VCaP (cell line): Measurements from ENCODE around the gene ZNF3.

ENCODE experiments used
- H3K27ac ChIP-seq: fragments of 450-650 bp; 2 replicates; pipeline ENCODE4 v1.5.1; 2017
- TF ChIP-seq, protein P1 (sequence below): fragments of 450-650 bp; conservative IDR thresholded peaks from 2 replicates; pipeline ENCODE4 v1.5.1; 2017; ENCODE audit warnings: mild to moderate bottlenecking, moderate library complexity

Gene ZNF3

DNA sequence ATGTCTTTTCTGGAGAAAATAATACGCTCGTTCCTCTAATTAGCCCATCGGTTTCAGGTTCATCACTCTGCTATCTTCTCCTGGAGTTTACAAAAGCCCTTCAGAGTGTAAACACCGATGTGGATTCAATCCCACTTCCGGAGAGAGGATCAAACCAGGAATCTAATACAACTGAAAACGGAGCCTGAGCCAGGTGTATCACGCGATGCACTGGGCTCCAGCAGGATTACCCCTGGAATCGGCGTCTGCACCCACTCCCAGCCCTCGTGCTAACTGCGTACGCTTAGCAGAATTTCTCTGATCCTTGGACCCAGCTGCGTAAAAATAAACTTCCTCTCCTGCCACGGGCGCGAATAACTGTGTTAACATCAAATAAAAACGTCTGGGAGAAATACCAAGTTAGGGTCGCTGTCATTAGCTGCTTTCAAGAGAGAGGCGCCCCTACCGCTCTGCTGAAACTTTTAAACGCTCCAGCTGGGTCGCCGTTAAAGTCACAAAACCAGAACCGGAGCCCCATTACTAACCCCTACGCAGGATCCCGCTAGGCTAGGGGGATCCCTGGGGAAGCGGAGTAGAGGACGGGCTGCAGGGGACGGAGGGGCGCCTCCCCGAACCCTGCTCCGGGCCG is 502 bp downstream of the ZNF3 start:
- TF ChIP-seq, protein P1, sequence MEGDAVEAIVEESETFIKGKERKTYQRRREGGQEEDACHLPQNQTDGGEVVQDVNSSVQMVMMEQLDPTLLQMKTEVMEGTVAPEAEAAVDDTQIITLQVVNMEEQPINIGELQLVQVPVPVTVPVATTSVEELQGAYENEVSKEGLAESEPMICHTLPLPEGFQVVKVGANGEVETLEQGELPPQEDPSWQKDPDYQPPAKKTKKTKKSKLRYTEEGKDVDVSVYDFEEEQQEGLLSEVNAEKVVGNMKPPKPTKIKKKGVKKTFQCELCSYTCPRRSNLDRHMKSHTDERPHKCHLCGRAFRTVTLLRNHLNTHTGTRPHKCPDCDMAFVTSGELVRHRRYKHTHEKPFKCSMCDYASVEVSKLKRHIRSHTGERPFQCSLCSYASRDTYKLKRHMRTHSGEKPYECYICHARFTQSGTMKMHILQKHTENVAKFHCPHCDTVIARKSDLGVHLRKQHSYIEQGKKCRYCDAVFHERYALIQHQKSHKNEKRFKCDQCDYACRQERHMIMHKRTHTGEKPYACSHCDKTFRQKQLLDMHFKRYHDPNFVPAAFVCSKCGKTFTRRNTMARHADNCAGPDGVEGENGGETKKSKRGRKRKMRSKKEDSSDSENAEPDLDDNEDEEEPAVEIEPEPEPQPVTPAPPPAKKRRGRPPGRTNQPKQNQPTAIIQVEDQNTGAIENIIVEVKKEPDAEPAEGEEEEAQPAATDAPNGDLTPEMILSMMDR, result no peak
- peak overlapping the region; percentile 98 for H3K27ac ChIP-seq

DNA sequence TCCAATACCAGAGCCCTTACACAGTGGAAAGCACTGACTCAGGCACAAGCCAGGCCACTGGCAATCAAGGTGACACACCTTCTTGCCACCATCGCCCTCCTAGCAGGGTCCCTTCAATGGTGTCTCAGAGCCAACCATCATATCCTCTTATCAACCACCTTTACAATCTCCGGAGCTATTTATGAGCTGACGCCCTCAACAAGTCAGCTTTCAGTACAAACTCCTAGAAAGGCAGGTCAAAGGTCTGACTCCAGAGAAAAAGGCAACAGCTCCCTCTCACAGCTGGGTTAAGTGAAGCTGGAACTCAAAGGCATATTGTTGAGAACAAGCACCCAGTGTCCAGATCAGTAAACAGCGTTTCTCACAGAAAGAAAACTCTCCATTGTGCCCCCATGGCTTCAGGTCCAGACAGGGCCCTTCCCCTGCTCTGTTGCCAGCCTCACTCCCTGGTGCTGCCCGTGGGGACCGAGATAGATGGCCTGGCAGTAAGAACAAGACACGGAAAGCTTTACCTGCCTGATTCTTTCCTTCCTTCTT is 2.4 kb downstream of the ZNF3 start:
- peak overlapping the region; percentile 98; the same call in 1 of the 2 replicates for H3K27ac ChIP-seq
- TF ChIP-seq, protein P1, result no peak

DNA sequence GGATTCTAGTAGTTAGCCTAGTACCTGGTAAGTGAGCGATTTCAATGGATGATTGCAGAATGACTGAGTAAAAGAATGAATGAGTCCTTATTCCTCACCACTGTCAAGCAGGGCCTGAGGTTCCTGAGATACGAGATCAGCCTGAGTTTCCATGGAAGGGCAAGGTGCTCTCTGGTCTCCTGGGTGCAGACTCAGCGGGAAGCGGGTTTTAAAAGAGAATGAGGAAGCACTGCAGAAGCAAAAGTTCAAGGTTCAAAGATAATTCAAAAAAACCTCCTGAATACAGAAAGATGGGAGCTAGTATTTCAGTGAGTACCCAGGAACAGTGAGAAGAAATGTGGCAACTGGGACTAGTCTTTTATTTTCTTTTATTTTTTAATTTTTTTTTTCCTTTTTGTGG is 4.3 kb downstream of the ZNF3 start:
- TF ChIP-seq, protein P1, result no peak
- no peak overlapping the region for H3K27ac ChIP-seq

DNA sequence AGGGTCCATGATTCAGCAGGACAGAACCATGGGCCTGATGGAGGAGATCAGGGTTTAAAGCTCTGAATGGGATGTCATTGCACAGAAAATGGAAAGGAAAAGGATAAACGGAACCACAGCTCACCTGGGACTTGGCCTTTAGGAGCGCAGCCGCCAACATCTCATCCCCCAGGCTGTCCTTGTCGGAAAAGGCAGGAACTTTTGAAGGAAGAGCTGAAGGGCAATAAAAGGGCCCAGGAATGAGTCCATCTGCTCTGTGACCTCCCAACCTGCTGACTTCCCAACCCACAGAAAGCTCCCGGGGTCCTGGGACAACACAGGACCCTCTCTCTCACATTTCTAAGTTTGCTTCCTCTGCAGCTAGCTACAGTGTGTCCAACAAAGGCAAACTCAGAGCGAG is 6.1 kb downstream of the ZNF3 start:
- no peak overlapping the region for H3K27ac ChIP-seq
- TF ChIP-seq, protein P1, result no peak

DNA sequence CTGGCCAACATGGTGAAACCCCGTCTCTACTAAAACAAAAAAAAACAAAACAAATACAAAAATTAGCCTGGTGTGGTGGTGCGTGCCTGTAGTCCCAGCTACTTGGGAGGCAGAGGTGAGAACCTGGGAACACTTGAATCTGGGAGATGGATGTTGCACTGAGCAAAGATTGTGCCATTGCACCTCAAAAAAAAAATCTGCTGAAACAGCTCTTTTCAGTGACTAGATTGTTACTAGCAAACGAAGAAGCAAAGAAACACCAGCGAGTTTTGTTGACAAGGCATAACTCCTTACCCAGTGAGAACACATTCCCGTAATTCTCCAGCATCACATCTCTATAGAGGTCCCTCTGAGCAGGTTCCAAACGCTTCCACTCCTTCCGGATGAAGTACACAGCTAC is 6.7 kb downstream of the ZNF3 start:
- H3K27ac ChIP-seq, result no peak overlapping the region

DNA sequence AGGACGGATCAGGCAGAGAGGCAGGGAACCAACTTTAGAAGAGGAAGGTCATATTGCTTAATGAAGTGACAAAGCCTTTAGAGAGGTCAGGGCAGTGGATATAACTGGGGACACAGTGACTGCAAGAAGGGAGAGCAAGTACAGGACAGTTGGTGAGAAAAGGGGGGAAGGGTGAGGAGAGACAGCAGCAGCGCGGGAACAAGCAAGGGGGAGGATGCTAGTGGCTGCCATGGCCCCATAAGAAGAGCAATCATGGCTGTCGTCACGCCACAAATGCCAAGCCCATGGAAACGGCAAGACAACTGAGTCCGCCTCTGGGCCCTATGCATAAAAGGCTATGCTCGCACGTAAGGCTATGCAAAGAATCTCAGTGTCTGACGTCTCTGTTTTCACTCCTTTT is 9.1 kb downstream of the ZNF3 start:
- TF ChIP-seq, protein P1, result no peak

More for the DNA sequence above, 6.7 kb downstream of the ZNF3 start:
- TF ChIP-seq, protein P1, result no peak

DNA sequence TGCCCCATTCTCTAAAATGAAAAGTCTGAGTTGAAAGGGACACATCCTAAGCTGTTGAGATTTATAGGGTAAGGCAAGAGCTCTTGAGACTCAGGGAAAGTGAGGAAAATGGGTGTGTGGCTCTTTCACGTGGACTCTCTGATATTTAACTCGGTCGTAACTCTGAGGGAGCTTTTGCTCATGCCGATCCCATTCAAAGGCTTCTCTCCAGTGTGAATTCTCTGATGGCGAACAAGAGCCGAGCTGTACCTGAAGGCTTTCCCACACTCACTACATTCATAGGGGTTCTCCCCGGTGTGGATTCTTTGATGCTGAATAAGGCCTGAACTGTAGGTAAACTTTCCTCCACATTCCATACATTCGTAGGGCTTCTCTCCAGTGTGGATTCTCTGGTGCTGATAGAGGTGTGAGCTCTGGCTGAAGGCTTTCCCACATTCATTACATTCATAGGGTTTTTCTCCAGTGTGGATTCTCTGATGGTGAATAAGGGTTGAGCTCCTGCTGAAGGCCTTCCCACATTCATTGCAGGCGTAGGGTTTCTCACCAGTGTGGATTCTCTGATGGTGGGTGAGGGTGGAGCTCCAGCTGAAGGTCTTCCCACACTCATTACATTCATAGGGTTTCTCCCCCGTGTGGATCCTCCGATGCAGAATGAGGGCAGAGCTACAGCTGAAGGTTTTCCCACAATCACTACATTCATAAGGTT is 10.4 kb downstream of the ZNF3 start:
- no peak overlapping the region for H3K27ac ChIP-seq
- TF ChIP-seq, protein P1, result no peak

More for the DNA sequence above, 9.1 kb downstream of the ZNF3 start:
- no peak overlapping the region for H3K27ac ChIP-seq
